Activated CD4-positive, alpha-beta T cell treated with anti-CD3 and anti-CD28 coated beads for 4 hours (primary cell): ENCODE results near the gene OR8H3.
"Not testable (repeated sequence)": the region's sequence is repeated elsewhere in the genome, so short reads cannot be mapped to it uniquely, and the experiment has no call there.

Experiments used
- DNase-seq, 2 donors: peaks; one replicate each; pipeline ENCODE4 v3.0.0-alpha.2; 2020

Gene OR8H3

GRCh38 chr11:56122073-56122472 lies at the start of gene OR8H3:
Gene OR8H3, plus strand, starts transcription at chr11:56122373. Its CDS starts 0 bp downstream, at chr11:56122373.
- DNase-seq = no peak

- no peak for DNase-seq
These were observed 32.5 kb upstream of the OR8H3 start for GRCh38 chr11:56089697-56090096.

- DNase-seq = no peak
These were observed 29.2 kb upstream of the OR8H3 start, which contains the start of gene OR8I2 for GRCh38 chr11:56093008-56093407. Gene OR8I2, plus strand, starts transcription at chr11:56093308. Its CDS starts 0 bp downstream, at chr11:56093308.

- no peak for DNase-seq
These were observed 18.9 kb upstream of the OR8H3 start, which contains the start of gene OR8H2 for GRCh38 chr11:56103210-56103737. Gene OR8H2, plus strand, starts transcription at chr11:56103687. Its CDS starts 1,356 bp downstream, at chr11:56105043.

GRCh38 chr11:56140151-56140661 lies 18.0 kb downstream of the OR8H3 start, which contains the start of gene OR8J3:
Gene OR8J3, minus strand, starts transcription at chr11:56140201. Its CDS starts 2,483 bp downstream, at chr11:56137718.
- DNase-seq = no peak

GRCh38 chr11:56143681-56144080 lies 21.5 kb downstream of the OR8H3 start:
- not testable (repeated sequence) for DNase-seq

- DNase-seq = no peak
These were observed 29.2 kb downstream of the OR8H3 start for GRCh38 chr11:56151376-56151775.

- no peak for DNase-seq
These were observed 30.2 kb downstream of the OR8H3 start for GRCh38 chr11:56152333-56152732.

- DNase-seq = no peak
These were observed 38.0 kb downstream of the OR8H3 start, which contains the start of gene OR8K5 for GRCh38 chr11:56160217-56160616. Gene OR8K5, minus strand, starts transcription at chr11:56160317. Its CDS starts 0 bp downstream, at chr11:56160317.

GRCh38 chr11:56163804-56164203 lies 41.6 kb downstream of the OR8H3 start:
- no peak for DNase-seq

GRCh38 chr11:56172256-56172830 lies 50.2 kb downstream of the OR8H3 start:
- no peak for DNase-seq
